Stimulated activated CD8-positive, alpha-beta memory T cell treated with anti-CD3 and anti-CD28 coated beads, Interleukin-12 subunit alpha, Interleukin-12 subunit beta, amount 100 ng/mL, for 1 hour (primary cell): ENCODE data around the gene SFTPA1.
"Not testable (repeated sequence)": the region's sequence is repeated elsewhere in the genome, so short reads cannot be mapped to it uniquely, and the experiment has no call there.

Experiments used
- DNase-seq: peaks from one replicate; pipeline ENCODE4 v3.0.0-alpha.2; 2020; ENCODE audit warnings: low read depth

Gene SFTPA1

DNA sequence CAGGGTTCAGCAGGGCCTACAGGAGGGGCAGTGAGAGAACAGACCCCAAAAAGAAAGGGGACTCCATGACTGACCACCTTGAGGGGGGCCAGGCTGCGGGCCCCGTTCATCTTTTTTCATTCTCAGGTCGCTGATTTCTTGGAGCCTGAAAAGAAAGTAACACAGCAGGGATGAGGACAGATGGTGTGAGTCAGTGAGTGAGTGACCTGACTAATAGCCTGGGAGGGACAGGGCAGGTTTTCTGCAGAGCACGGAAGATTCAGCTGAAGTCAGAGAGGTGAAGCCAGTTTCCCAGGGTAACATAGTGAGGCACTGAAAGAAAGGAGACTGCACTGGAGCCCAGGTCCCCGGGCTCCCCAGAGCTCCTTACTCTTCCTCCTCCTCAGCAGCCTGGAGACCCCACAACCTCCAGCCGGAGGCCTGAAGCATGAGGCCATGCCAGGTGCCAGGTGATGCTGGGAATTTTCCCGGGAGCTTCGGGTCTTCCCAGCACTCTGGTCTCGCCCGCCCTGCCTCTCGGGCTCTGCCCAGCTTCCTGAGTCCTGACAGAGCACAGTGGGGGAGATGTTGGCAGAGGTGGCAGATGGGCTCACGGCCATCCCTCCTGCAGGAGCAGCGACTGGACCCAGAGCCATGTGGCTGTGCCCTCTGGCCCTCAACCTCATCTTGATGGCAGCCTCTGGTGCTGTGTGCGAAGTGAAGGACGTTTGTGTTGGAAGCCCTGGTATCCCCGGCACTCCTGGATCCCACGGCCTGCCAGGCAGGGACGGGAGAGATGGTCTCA lies 646 bp downstream of the SFTPA1 start:
- not testable (repeated sequence) for DNase-seq

DNA sequence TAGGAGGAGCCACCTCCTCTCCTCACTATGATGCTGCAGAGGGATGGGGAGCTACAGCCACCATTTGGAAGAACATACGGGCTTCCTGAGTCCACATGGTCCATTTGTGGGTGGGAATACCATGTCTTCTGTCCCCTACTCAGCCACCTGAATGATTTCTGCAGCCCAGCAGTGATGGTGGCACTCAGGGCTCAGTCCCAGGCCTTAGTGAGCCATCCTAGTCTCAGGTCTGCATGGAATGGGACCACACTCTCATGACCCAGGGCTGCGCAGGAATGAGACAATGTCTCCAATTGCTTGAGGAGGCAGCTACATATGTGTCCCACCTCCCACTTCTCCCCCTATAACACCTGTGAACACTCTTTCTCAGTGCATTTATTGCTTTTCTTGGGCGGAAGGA lies 4.8 kb downstream of the SFTPA1 start:
- no peak for DNase-seq

DNA sequence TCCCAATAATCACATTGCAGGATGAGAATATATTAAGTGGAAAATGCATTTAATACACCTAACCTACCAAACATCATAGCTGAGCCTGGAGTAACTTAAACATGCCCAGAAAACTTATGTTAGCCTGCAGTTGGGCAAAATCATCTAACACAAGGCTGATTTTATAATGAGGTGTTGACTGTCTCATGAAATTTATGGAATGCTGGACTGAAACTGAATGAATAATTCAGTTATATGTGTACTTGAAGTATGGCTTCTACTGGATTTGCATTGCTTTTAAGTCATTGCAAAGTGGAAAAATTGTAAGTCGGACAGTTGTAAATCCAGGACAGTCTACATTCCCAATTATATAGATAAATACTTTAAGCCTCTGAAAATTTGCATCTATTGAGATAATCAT lies 5.4 kb downstream of the SFTPA1 start:
- DNase-seq: no peak

DNA sequence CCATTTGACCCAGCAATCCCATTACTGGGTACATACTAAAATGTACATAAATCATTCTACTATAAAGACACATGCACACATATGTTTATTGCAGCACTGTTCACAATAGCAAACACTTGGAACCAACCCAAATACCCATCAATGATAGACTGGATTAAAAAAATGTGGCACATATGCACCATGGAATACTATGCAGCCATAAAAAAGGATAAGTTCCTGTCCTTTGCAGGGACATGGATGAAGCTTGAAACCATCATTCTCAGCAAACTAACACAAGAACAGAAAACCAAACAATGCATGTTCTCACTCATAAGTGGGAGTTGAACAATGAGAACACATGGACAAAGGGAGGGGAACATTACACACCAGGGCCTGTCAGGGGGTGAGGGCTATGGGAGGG lies 12.9 kb downstream of the SFTPA1 start:
- not testable (repeated sequence) for DNase-seq

DNA sequence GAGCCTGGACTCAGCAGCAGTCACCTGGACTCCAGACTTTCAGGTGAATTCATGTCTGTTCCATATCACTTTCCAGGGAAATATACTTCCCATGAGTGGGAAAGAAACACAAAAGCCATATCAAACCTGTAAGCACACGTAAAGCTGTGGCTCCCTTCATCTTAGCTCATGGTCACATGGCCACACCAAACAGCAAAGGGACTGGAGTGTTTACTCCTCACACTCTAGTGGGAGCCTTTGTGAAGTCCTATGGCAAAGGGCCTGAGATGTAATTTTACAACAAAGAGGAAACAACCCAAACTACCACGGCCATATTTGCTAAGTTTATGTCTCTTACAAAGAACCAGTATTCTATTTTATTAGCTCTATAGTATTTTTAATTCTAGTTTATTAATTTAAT lies 16.3 kb downstream of the SFTPA1 start:
- DNase-seq: no peak

DNA sequence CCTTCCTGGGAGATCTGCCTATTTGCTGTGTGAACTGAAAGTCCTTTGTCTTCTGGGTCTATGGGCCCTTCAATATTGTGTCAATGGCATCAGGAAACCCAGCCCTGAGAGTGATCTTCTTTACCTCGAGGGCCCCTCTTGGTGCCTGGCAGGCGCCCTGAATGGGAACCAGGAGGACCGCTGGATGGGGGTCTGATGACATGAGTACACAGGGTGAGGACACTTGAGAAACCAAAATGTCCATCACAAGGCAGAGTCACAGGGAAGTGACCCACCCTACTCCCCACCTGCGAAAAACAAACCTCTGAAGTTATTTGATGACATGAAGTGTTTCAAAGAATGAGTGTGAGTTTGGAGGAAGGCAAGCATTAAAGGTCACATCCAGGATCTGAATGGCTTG lies 17.3 kb downstream of the SFTPA1 start:
- DNase-seq: no peak

DNA sequence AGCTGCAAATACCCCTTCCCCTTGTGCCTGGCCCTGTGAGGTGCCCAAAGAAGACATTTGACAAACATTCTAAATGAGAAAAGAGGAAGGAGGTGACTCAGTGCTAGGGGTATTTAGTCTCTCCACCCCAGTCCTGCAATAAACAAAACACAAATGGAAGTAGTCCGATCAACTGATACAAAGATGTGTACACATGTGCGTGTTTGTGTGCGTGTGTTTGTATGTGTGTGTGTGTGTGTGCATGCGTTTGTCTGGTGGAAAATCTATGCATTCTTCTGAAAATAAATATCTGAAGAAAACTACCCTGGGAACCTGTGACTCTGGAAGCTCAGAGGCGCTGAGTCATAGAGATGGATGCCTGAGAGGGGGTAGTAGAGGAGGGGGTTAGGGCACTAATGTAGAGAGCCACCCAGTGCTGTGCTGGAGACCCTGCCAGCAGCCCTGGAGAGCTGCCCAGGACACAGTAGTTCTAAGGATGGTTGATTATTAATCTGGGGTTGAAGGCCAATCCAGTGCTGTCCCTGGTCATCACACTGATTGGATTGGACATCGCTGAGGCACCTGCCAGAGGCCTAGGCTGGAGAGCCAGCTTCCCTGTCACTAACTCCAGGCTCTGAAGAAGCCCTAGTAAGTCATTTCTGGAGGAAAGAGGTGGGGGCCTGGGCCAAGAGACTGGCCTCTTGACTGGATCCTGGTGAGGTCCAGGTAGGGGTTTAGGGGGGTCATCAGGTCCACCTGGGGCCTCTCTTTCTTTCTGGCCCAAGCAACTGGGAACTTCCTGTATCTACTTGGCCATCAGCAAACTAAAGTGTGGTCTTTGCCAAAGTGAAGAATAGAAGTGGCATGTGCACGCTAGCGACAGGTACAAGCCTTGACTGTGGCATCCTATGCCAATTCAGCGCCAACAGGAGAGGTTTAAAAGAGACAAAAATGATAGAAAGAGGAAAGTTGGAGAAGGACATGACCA lies 18.5 kb downstream of the SFTPA1 start:
- no peak for DNase-seq

DNA sequence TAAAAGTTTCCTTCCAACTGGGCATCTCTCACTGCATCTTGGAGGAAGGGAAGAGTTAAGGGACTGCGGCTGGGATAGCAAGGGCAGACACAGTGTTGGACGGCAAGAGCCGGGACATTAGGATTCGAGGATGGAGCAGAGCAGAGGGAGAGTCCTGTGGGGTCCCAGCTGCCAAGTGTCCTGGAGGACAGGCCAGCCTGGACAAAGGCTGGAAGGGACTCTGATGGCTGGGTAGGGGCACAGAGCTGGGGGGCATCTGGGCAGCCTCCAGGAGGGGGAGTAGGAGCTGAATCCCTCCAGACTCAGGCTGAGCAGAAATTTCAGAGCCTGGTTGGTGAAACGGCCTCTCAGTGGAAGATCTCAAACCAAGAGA lies 19.2 kb downstream of the SFTPA1 start:
- DNase-seq: no peak

DNA sequence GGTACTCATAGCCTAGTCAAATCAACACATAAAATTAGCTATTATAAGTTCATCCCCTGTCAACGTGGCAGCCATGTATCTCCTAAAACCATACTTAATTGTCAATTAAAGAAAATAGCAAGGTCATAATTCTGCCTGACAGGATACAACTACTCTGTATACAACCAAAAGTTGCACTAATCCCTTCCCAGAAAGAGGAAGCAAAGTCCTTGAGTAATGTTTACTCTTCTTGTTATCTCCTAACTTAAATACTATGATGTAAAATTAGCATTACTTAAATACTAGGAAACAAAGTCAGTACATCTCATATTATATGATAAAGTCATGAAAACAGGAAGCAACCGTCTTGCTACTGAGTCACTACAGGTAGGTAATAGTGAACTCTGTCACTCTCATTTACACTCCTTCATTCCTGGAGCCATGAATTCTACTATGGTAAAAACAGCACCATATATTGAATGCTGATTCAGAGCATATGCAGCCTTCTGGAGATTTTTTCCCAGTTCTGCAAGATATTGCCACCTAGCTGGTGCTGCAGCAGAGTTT lies 26.0 kb downstream of the SFTPA1 start:
- DNase-seq: not testable (repeated sequence)

DNA sequence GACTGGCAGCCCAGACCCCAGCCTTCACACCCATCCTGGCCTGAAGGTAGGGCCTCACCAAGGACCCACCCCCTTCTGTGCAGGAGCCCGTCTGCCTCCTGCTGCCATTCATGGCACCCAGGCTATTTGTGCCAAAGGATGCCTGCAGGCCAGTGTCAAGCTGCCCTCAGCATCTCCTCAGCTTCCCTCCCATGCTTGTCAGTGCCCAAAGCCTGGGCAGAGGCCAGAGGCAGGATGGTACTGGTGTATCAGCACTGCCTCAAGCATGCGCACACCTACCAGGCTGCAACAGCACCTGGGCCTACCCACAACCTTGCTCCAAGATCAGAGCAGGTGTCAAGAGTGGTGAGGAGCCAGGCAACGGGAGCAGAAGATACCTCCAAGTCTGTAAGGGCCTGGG lies 27.6 kb downstream of the SFTPA1 start:
- no peak for DNase-seq

DNA sequence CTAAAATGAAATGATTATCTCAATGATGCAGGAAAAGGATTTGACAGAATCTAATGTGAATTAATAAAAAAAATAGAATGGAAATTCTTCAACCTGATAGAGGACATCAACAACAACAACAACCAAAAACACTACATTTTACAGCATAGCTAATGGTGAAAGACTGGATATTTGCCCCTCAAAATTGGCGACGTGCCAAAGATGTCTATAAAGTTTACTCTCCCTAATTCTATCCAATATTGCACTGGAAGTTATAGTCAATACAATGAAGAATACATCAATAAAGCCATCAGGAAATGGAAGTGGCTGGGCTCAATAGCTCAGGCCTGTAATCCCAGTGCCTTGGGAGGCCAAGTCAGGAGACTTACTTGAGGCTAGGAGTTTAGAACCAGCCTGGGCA lies 42.0 kb downstream of the SFTPA1 start:
- DNase-seq: not testable (repeated sequence)

DNA sequence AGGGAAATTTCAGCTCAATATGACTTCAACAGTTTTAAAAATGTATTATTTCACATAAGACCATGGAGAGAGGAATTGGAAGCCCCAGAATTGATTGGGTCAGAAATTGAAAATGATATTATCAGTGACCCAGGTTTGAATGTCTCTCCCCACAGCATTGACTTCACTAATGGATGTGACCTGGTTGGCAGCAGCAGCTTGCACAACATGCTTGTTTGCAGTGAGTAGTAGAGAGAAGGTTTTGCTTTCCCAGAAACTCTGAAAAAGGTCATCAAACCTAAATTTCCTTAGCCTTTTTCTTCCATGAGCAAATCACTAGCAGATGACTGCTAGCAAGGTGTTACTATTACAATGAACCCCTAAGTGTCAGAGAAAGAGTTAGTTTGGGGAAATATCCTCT lies 52.5 kb downstream of the SFTPA1 start:
- not testable (repeated sequence) for DNase-seq

DNA sequence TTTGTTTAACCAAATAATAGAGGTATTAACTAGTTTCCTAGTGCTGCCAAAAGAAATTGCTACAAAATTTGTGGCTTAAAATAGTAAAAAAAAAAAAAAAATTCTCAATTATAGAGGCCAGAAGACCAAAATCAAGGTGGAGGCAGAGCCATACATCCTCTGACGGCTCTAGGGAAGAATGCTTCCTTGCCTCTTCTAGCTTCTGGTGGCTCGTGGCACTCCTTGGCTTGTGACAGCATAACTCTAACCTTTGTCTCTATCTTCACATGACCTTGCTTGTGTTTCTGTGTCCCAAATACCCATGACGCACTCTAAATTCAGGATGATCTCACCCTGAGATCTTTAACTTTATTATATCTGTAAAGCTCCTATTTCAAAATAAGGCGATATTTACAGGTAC lies 53.9 kb downstream of the SFTPA1 start:
- DNase-seq: not testable (repeated sequence)
